ENCODE data around the gene ATP10A.

ATP10A gene

DNA sequence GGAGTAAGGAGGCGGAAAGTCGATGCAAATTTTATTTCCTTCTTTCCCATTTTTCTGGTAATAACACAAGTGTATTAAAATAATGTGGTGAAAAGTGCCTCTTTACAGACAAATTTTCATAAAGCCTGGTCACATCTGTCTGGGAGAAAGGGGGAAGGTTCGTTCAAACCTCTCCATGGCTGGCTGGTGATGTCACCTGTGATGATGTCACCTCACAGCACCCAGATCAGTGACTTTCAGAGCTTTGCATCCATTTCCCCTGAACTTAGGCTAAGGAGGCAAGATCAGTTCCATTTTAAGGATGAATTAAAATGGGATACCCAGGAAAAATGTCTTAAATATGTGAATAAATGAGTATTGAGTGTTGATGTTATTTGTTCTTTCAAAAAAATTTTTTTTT lies 34.1 kb downstream of the ATP10A start:
- DNase-seq (ENCODE audit: low spot score) = no peak

DNA sequence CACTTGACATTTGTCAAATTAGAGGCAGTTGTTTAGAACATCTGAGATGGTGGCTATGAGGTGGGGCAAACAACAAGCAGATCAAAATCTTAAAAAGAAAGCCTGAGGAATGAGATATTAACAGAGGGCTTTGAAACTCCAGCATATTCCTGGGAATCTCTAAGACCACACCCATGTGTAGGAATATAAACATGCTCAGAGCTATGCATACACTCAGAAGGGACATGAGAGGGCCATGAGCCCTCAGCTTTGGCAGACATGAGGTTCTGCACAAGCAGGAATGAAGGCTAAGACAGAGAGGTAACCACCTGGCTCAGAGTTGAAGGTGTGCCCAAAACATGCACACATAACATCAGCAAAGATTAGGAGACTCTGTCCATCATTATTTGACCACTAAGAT lies 37.9 kb downstream of the ATP10A start:
- no peak for DNase-seq (ENCODE audit: low spot score)

DNA sequence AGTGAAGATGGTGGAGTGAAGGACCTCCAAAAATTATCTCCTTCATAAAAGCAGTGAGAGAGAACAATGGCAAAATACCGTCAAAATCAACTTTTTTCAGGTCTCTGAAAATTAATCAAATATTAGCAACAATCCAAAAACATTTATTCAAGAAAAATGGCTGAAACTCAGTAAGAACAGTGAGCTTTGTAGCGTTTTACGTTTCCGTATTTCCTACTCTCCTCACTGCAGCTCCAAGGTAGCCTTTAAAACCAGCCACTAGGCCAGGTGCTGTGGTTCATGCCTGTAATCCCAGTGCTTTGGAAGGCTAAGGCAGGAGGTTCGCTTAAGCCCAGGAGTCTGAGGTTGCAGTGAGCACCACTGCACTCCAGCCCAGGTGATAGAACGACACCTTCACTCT lies 38.5 kb downstream of the ATP10A start:
- DNase-seq (ENCODE audit: low spot score) = no peak

DNA sequence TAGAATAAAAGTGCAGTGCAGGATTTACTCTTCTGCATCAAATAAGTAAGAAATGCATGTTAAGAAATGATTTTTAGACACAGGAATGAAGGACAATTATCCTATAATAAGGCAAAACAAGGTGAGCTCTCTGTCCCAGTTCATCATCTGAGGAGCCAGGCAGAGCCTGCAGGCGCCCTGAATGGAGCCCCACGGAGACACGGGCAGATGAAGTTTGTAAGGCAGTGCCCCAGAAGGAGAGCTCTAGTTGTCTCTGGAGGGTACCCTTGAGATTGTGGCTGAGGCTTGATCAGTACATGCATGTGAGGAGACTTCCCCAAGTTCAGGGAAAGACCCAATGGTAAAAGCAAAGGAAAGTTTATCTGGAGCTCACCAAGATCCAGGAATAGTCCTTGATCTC lies 50.3 kb downstream of the ATP10A start:
- no peak for DNase-seq (ENCODE audit: low spot score)

DNA sequence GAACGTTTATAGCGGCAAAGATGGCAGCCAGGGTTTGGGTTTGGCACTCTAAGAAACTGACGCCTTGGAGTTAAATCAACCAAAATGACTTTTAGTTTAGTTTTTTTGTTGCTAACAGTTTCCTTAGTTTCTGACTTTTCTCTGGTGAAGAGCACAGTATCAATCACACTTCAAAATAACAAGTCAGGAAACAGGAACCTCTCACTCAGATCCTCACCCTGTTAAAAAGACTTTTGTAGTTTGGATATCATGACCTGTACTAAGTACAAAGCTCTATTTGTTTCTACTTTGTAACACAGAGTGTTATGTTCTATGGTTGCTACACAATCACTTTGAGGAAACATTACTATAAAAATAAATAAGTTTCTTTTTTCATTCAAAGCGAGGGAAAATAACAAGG lies 51.1 kb downstream of the ATP10A start:
- no peak for DNase-seq (ENCODE audit: low spot score)

DNA sequence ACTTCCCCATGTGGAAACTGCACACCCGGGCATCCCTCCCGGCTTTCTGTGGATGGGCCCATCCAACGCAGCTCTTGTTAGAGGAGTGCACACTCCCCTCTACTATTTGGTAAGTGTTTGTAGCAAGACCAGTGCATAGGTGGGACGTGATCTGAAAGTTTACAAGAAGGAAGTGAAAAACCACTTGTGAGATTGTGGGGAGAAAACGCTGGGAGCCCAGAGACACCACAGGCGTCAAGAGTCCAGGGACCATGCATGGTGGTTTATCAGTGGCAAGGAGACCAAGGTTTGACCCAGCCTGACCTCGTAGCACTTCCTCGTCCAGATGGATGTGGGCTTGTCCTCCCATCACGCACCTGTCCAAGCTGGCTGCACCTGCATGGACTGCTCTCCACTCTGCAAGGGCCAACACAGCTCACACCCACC lies 51.6 kb downstream of the ATP10A start:
- no peak for DNase-seq (ENCODE audit: low spot score)

DNA sequence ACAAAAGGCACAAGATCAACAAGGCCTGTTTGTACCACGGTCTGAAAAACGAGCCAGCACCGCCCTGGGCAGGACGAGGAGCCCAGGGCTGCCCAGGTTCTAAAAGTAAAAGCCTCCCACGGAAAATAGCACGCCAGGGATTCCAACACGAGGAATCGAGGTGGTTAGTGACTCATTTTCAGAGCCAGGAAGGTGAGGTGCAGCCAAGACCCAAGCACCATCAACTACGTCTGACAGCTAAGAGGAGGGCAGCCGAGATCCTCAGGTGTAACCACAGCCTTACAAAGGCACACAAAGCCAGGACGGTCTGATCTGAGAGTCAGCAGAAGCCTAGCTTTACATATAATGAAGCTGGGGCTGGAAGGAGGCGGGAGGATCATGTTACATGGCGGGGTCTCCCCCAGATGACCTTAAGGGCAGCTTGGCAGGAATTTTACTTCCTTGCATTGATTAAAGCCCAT lies 52.5 kb downstream of the ATP10A start:
- DNase-seq (ENCODE audit: low spot score) = no peak

DNA sequence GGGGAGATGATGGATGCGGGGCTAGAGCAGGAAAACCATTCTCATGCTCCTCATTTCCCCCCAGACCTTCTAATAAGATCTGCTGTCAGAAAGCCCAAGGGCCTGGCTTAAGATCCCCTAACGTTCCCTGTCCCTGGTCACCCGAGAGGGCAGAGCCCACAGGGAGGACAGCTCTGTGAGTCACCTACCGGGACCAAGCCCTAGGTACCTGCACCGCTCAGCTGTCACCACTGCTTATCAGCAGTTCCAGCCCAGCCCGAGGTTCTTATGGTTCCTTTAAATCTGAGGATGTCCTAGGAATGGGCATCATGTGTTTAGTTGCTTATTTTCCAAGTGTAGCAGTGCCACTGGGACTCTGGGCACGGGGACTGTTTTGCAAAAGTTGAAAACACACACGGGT lies 53.0 kb downstream of the ATP10A start:
- no peak for DNase-seq (ENCODE audit: low spot score)

DNA sequence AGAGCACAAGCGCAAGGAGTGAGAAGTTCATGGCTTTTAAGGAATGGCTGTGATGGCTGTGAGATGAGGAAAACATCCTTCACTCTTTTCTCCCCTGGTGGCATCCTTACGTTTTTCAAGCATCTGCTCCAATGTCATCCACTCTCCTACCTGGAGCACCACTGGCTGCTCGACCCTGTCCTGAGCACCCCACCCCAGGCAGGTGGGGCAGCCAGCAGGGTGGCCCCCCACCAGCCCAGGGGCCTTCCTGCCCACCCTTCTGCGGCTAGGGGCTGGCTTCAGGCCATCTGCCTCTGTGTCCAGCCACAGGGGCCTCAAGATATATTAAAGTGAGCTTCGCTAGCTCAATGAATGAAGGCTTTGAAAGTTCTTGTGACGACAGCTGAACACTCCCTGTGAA lies 56.1 kb downstream of the ATP10A start:
- DNase-seq (ENCODE audit: low spot score) = no peak

DNA sequence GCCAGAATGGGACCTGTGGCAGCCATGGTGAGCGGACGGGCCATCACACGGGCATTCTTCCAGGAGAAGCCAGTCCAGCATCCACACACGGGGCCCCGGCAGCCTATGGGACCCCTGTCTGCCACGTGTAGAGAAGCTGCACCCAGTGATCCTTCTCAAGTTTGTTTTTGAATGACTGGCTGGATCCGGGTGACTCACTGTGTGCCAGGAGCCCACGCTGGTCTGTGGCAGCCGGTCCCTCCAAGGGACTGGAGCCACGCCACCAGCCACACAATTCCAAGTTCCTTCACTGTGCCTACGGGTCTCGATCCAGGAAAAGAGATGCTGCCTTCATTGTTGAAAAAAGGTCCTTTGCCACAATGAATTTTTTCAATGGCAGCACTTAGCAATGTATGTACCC lies 58.1 kb downstream of the ATP10A start:
- DNase-seq (ENCODE audit: low spot score) = no peak

DNA sequence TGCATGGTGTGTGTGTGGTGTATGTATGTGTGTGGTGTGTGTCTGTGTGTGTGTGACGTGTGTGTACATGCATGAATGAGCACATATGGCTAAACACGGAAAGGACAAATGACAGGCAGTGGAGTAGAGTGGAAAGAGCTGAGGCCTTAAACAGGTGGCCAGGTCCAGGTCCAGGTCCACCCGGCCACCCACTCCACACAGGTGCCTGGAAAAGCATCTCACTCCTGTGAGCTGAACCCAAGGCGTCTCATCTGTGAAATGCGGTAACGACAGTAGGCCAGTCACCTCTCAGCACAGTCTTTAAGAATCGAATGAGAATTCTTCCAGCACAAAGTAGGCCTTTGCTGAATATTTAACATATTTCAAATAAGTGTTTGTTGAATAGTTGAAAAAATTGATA lies 58.7 kb downstream of the ATP10A start:
- no peak for DNase-seq (ENCODE audit: low spot score)

DNA sequence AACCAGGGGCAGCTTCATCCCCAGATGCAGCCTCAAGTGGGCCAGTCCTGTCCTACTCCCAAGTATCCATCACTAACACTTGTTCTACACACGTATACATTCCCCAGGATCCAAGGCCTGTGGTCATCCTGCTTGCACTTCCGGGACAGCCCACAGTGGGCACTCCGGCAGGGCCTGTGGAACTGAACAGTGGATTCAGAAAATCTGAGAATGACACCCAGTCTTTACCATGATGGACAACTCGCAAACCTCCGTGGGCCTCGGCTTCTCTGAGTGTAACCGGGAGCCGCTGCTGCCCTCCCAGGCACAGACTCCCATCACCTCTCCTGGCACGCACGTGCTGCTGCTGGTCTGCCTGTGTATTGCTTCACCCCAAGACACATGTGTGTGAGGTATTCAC lies 59.6 kb downstream of the ATP10A start:
- no peak for DNase-seq (ENCODE audit: low spot score)

DNA sequence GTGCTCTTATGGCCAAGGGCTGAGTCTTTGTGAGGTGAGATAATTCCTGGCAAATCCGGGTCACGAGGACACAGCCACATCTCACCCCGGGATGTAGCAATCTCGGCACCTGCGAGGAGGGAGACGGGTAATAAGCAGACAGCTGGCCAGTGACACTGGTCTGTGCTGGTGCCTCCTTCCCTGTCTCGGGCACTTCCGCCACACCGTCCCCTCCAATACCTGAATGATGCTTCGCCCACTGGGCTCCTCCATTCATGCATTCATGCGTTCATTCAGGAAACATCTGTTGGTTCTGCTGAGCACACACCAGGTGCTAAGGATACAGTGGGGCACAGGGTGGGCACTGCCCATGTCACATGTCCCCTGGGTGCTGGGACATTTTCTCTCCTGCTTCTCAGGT lies 60.1 kb downstream of the ATP10A start:
- no peak for DNase-seq (ENCODE audit: low spot score)

DNA sequence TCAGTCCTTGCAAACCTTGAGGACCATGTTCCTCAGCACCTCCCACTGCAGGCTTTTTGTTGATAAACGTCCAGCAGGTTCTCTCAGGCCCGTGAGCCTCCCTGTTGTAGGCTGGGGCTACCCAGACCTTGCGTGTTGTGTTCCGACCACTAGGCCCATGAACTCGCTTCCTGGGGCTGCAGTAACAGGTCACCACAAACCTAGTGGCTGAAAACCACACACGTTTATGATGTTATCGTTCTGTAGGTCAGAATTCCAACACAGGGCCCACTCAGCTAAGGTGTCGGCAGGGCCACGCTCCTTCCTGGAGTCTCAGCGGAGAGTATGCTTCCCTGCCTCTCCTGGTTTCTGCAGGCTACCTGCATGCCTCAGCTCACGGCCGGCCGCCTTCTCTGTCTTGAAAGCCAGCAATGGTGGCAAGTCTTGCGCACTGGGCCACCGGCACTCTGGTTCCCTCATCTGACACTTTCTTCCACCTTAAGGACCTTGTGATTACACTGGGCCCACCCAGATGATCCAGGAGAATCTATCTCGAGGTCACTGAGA lies 60.8 kb downstream of the ATP10A start:
- DNase-seq (ENCODE audit: low spot score) = no peak

DNA sequence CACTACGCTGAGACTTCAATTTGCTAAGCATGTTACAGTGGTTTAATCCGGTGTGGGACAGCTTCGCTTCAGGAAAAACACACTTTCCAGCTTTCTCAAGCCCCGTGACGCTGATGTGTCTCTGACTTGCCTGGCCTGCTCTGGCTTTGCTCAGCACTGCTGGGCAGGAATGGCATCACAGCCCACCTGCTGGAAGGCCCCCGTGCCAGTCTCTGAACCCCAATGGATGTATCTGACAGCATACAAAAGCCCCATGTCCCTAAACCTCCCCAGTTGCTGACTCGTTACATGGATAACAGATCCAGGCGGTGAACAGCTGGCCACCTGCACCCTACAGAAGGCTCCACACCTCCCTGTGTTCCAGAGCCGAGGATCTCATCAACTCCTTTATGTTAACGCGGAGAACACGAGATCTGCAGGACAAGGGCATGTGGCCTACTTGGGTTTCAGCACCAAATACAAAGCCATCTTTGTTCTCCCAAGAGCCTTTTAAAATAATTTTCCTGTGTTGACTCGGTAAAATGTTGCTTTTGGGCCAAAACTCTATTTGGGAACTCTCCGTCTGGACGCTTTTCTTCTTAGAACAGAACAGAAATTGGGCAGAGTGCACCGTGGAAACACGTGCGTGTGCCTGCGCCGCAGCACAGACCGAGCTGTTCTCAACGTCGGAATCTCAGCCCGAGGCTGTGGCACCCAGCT lies 61.4 kb downstream of the ATP10A start:
- DNase-seq (ENCODE audit: low spot score) = no peak

DNA sequence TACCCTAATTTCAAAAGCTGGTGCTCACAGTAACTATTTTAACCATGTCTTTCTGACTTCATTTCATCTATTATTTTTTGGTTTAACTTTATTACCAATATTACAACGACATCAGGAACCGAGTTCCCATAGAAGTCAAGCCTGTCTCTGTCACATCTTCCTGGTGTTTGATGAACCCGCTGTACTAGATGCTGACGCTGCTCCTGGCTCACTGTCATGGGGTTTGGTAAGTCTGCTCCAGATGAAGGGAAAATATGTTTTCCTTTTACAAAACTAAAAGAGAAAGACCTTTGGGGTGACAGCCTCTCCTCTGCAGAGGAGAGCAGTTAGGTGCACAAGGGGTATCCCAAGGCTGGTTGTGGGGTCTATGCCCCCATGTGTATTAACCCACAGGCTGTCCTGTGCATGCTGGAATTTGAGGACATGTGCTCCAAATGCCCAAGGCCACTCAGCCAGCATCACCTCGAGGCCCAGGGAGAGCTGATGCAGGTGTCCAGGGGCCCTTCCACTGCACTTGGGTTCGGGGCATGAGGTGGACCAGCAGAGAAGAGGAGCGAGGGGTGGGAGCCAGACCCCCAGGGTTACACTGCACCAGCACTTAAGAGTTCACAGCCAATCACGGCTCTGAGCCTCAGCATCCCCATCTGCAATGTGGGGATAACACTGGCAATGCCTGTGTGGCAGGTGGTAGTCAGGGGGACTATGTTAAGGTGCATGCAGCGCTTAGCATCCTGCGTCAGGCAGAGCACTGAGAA lies 62.2 kb downstream of the ATP10A start:
- DNase-seq (ENCODE audit: low spot score) = no peak

DNA sequence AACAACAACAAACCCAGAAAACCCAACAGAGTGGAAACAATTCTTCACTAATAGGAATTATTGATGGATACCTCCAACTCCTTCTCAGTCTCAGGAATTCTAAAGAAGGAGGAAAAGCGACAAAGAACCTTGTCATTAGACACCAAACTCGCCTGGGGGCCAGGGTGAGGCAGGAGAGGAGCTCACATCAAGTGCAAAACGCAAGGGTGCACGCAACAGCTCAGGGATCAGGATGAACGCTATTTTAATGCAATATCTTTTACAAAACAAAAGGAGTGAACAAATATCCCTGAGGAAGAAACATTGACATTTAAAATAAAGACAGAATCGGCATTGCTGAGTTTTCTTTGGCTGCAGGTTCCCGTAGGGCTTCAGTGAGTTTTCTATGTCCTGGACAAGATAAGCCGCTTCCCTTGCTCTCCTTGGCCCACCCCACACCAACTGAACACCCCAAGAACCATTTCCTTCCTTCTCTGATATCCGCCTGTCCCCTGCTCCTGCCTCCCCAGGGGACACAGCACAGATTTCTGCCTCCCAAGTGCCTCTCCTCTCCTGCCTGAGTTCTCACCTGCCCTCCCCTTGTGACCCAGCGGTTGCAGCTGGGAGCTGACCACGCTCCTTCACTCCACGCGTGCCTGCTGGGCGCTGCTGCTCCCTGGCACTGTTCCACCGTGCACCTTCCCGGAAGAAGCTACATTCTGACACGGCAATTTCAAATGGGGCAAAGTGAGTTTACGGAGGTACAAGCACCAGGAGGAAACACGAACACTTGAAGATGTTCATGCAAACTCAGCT lies 63.0 kb downstream of the ATP10A start:
- no peak for DNase-seq (ENCODE audit: low spot score)

DNA sequence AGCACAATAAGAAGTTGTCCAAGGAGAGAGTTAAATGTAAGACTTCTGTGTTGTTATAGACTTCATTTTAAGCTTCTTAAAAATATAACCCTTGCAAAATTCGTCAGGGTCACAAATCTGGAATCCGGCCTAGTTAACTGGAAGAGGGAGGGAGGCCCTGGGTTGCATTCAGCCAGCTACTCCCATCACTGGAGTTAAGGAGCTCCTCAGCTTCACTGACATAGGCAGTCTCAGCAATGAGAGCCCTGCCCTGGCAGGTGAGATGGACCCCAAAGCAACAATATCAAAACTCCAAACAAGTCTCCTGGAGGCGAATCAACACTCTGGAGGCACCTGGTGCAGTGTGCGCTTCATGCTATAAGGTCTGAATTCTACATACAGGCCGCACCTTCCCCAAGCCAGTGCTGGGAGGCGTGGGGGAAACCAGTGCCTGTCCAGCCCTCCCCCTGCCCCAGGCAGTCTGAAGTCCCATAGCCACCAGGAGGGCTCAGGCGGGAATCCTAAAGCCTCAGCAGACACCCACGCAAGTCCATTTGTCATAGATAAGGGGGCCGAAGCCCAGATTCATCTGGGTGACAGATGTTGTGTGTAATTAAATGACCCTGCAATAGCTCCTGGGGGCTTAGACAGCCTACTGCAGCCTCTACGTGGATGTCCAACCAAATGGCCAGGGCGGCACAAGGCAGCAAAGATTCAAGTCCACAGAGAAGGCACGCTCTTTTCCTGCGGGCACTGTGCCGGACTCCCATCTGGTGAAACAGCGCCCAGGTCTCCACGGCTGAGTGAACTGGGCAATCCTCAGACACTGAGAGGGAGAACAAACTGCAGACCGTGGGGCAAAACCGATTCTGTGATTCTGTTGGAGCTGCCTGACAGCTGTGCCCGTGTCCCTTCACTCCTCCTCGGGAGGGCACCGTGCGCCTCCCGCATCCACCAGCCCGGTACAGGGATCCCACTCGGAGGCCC lies 64.9 kb downstream of the ATP10A start:
- DNase-seq (ENCODE audit: low spot score) = no peak

DNA sequence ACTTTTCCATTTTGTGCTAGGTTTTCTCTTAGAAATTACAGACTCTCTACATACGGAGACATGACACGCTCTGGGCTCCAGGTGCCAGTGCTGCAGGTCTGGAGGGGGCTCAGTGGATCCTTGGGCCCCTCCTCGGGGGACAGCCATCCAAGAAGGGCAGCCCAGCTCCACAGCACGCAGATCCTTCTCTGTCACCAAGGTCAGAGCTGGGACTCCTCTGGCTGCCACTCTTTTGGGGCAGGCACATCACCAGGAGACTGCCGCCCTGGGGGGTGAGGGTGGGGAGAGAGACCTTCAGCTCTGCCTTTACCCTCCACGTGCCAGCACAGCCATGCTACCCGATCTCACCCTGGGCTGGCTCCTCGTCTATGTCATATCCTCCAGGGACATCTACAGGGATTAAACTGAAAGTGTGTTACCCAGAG lies 65.6 kb downstream of the ATP10A start:
- no peak for DNase-seq (ENCODE audit: low spot score)

DNA sequence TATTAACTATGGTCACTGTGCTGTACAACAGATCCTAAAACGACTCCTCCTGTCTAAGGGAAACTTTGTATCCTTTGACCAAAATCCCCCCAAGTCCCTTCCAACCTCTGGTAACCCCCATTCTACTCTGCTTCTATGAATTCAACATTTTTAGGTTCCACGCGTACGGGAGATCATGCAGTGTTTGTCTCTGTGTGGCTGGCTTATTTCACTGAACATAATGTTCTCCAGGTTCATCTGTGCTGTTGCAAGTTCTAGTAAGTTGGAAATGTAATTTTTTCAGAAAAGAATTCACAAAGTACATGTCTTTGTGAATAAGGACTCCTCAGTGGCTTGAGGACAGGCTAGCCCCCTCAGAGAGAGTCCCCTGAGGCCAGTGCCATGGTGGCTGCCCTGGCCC lies 66.1 kb downstream of the ATP10A start:
- DNase-seq (ENCODE audit: low spot score) = no peak

DNA sequence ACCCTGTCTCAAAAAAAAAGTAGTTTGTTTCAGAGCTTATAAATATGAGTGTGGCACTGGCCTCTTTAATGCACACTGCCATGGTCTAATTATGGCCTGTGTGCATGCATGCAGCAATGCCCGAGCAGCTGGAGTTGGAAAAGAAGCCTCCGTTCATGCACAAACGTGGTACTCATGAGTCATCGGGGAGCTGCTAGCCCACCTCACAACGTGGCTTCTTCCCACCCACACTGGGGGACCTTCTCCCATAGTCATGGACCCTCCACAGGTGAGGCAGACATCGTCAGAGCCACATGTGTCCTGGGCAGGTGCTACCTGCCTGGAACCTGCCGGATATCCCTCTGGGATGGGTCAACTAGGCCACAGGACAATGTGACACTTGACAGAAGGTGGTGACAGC lies 66.7 kb downstream of the ATP10A start:
- DNase-seq (ENCODE audit: low spot score) = no peak
